Bronchial epithelial cell (primary cell): ENCODE data around the gene ANGPTL5. TPM values are rescaled to one million over a fixed set of nuclear protein-coding genes. Genes with fewer than 3 reads are reported as not detected.
A peak's percentile ranks its signal among the peaks of the same experiment; 100 is the strongest.

ENCODE experiments used
- DNase-seq: peaks from one replicate; pipeline ENCODE4 v3.0.0-alpha.2; 2010; ENCODE audit warnings: low read depth
- FAIRE-seq: peaks from 2 replicates; lab custom pipeline; 2011; peaks lifted over from hg19 to GRCh38; lab: Jason Lieb, UNC
- H3K27me3 ChIP-seq: 2 replicates; pipeline ENCODE4 v1.5.1; 2011; ENCODE audit warnings: low read length; ENCODE audit not compliant: control insufficient read depth, insufficient read depth
- H3K36me3 ChIP-seq: 2 replicates; pipeline ENCODE4 v1.5.1; 2011; ENCODE audit warnings: low read length; ENCODE audit not compliant: control insufficient read depth, insufficient read depth
- H3K4me3 ChIP-seq: 2 replicates; pipeline ENCODE4 v1.5.1; 2011; ENCODE audit warnings: mild to moderate bottlenecking, low read depth, low read length, control low read depth
- total RNA-seq: library from RNA; depleted of rRNA; stranded (reverse); fragments of >200 nt; gene quantifications from 2 replicates; pipeline ENCODE4 v1.2.1, GENCODE V29; 2014
- TF ChIP-seq, protein P1 (sequence below): IDR thresholded peaks from 2 replicates; pipeline ENCODE4 v1.5.1; 2011; ENCODE audit warnings: mild to moderate bottlenecking, moderate library complexity, low read length, control low read depth, inconsistent platforms; ENCODE audit not compliant: insufficient read depth, severe bottlenecking

Gene ANGPTL5
- total RNA-seq, 1 donor from 2014 or later: not detected

- DNase-seq: peak; percentile 18
Measured at GRCh38 chr11:101867951-101868350, 48.4 kb downstream of the ANGPTL5 start.

GRCh38 chr11:101866619-101867491 is 49.5 kb downstream of the ANGPTL5 start:
- H3K36me3 ChIP-seq: no peaks in the 10 kb centered on the region
- peak; percentile 94 for DNase-seq
- no peak overlapping the region for H3K4me3 ChIP-seq
- no peak for FAIRE-seq
- TF ChIP-seq, protein P1, sequence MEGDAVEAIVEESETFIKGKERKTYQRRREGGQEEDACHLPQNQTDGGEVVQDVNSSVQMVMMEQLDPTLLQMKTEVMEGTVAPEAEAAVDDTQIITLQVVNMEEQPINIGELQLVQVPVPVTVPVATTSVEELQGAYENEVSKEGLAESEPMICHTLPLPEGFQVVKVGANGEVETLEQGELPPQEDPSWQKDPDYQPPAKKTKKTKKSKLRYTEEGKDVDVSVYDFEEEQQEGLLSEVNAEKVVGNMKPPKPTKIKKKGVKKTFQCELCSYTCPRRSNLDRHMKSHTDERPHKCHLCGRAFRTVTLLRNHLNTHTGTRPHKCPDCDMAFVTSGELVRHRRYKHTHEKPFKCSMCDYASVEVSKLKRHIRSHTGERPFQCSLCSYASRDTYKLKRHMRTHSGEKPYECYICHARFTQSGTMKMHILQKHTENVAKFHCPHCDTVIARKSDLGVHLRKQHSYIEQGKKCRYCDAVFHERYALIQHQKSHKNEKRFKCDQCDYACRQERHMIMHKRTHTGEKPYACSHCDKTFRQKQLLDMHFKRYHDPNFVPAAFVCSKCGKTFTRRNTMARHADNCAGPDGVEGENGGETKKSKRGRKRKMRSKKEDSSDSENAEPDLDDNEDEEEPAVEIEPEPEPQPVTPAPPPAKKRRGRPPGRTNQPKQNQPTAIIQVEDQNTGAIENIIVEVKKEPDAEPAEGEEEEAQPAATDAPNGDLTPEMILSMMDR: no peak
- no peaks in the 10 kb centered on the region for H3K27me3 ChIP-seq

More at GRCh38 chr11:101867951-101868350, 48.4 kb downstream of the ANGPTL5 start:
- Histone ChIP-seq H3K36me3 (no peaks in the 10 kb centered on the region), H3K4me3 (no peak overlapping the region), H3K27me3 (no peaks in the 10 kb centered on the region)
- no peak for FAIRE-seq
- TF ChIP-seq, protein P1: no peak

DNA sequence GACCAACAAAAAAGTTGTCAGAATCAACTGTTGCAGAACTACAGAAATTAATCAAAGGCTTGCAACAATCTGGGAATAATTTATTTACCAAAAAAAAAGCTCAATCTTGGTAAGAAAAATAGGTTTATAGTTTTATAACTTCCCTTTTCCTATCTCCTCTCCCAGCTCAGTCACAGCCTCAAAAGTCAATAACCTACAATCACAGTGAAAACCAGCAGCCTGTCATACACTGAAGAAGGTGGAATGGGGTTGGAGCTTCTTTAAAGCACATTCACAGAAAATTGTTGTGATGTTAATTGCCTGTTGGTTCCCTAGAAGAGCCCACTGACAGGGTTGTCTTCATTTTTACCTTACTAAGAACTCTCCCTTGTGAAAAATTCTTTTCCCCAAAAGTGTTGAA is 52.2 kb downstream of the ANGPTL5 start:
- Histone ChIP-seq H3K27me3 (no peaks in the 10 kb centered on the region), H3K4me3 (no peak overlapping the region), H3K36me3 (no peaks in the 10 kb centered on the region)
- FAIRE-seq: no peak
- TF ChIP-seq, protein P1: no peak
- DNase-seq: no peak

- TF ChIP-seq, protein P1: no peak
- FAIRE-seq: no peak
- H3K36me3 ChIP-seq: no peaks in the 10 kb centered on the region
- DNase-seq: peak; percentile 66
- no peak overlapping the region for H3K4me3 ChIP-seq
- no peaks in the 10 kb centered on the region for H3K27me3 ChIP-seq
Measured at GRCh38 chr11:101863361-101863760, 53.0 kb downstream of the ANGPTL5 start.

- DNase-seq (peak; percentile 49), FAIRE-seq (no peak)
- TF ChIP-seq, protein P1: peak; percentile 44
- Histone ChIP-seq H3K36me3 (no peaks in the 10 kb centered on the region), H3K4me3 (no peak overlapping the region), H3K27me3 (no peaks in the 10 kb centered on the region)
Measured at GRCh38 chr11:101862391-101863233, 53.7 kb downstream of the ANGPTL5 start.
